GM04503 (cell line): ENCODE measurements around the gene ARHGAP31.

Source experiments
- DNase-seq: peaks from one replicate; pipeline ENCODE4 v3.0.0-alpha.2; 2012; ENCODE audit warnings: low read depth

The ARHGAP31 gene

DNA sequence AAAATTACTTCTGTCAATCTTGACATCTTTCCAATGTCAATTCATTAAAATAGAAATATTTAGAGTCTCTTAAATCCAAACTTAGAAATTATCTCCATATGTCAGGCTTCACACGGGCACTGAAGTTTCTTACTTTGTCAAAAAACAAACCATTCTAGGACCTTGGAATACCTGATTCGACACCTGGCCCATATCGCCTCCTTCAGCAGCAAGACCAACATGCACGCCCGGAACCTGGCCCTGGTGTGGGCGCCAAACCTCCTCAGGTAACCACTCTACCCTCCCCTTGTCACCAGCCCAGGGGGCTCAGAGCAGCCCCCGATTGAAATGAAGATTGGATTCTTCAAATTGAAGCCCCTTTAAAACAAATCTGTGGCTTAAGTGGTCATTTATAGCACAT is 88.0 kb downstream of the ARHGAP31 start:
- DNase-seq = no peak

DNA sequence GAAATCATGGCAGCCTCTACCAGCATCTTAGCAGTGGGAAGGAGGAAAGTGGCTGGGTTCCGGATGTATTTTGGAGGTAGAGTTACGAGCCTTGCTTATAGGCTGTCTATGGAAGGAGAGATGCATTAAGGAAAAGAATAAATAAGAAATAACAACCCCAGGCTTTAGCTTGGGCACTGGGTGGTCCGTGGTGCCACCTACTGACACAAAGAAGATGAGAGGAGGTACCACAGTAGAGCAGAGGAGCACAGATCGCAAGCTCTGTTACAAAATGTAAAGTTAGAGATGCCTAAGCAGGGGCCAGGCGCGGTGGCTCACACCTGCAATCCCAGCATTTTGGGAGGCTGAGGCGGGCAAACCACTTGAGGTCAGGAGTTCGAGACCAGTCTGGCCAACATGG is 94.4 kb downstream of the ARHGAP31 start:
- DNase-seq = no peak

DNA sequence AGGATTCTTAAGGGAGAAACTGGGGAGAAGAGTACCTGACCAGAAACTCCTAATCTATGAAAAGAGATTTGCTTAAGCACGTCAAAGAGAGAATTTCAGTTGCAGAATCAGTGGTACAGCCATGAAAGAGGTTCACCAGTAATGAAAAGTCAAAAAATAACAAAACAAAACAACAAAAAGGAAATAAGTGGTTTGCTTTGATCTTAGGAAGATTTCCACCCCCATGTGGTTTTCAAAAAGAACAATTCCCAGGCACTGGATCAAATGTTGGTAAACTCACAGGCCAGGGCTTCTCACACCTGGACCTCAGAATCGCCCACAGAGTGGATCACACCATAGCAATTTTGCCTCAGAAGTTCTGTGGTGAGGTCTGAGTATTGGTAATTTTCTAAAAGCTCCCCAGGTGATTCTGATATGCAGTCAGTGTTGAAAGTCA is 101.8 kb downstream of the ARHGAP31 start:
- DNase-seq = no peak

- DNase-seq = no peak
Observed at GRCh38 chr3:119396870-119397269, 102.7 kb downstream of the ARHGAP31 start.

GRCh38 chr3:119400466-119400865 is 106.3 kb downstream of the ARHGAP31 start:
- DNase-seq = no peak

GRCh38 chr3:119401069-119401468 is 106.9 kb downstream of the ARHGAP31 start:
- DNase-seq = no peak

DNA sequence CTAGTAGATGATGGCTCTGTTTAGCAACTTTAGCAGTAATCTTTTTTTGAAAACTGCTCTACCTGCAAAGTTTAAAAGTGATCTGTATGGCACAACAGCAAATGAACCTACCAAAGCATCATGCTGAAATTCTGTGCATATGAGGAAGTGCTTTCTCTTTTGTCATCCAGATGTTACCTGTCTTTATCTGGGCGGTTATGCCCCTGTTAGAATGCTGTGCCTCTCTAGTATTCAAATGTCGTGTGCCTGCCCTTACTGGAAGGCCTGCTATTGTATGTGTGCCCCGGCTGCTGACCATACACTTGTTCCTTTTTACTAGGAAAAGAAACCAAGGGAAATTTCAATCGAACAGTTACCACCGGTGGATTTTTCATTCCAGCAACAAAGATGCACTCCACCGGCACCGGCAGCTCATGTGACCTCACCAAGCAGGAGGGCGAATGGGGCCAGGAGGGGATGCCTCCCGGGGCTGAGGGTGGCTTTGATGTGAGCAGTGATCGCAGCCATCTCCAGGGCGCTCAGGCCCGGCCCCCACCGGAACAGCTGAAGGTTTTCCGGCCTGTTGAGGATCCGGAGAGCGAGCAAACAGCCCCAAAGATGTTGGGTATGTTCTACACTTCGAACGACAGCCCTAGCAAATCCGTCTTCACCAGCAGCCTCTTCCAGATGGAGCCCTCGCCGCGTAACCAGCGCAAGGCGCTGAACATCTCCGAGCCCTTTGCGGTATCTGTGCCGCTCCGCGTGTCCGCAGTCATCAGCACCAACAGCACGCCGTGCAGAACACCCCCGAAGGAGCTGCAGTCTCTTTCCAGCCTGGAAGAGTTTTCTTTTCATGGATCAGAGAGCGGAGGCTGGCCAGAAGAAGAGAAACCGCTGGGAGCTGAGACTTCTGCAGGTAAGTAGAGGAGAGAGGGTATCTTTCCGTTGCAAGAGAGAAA is 107.6 kb downstream of the ARHGAP31 start:
- no peak for DNase-seq

DNA sequence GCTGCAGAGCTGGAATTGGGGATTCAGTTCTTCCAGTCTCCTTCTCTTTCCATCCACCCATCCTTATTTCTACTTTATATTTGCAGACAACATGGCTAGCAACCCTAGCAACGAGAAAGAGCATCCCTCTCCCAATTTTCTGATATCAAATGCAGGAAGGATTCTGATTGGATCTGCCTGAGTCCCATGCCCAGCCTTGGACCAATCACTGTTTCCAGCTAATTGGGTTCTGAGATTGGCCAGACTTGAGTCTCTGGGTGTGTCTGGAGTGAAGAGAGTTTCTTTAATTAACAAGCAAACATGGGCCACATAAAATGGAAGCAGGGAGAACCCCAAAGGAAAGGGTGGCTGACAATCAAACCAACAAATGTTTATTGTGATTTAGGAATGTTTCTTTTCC is 108.6 kb downstream of the ARHGAP31 start:
- DNase-seq = no peak

GRCh38 chr3:119403201-119403600 is 109.0 kb downstream of the ARHGAP31 start:
- DNase-seq = no peak

GRCh38 chr3:119405315-119405714 is 111.1 kb downstream of the ARHGAP31 start:
- no peak for DNase-seq

DNA sequence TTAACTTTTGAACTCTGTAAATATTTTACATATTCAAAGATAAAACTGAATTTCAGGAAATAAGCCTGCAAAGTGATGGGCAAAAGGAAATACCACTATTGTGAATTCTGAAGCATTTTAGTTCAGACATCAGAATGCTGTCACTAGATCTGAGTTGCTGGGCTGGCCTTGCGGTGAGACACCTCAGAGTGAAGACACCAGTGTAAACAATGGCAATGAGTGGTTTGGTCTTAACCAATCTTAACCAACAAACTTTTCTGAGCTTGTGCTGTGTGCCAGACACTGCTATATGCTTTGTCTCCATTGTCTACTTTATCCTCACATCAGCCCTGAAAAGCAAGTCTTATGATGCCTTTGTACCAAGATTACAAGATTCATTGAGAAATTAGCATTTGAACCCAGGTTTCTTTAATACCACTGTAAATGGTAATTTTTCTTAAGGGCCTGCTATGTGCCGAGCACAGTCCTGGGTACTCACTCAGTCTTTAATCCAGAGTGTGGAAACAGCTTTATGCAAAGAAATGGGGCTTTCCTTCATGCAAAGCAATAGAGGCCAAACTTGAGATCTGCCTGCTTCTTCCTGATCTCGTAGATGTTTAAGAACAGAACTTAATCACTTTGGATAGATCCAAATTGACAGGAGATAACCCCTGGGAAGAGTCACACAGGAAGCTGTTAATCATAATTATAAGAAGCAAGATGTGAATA is 114.2 kb downstream of the ARHGAP31 start:
- DNase-seq = no peak

- DNase-seq = no peak
Observed at GRCh38 chr3:119409844-119410243, 115.7 kb downstream of the ARHGAP31 start.

GRCh38 chr3:119413603-119414280 is 119.6 kb downstream of the ARHGAP31 start:
- DNase-seq = no peak

DNA sequence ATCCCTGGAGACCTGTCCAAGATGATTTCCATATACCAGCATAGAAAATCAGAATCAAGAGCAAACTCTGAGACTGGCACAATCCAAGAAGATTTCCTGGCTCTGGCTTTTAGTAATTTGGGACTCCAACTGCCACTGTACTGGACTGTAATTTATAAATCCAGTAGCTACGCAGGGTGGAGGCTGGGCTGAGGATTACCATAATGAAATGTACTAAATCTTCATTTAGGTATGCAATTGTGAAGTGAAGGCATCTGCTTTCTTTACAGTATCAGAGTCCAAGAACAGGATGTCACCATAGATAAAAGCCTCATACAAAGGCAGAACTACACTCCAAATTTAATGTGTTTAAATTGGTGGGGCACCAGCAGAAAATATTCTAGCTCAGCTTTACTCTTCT is 122.7 kb downstream of the ARHGAP31 start:
- no peak for DNase-seq

DNA sequence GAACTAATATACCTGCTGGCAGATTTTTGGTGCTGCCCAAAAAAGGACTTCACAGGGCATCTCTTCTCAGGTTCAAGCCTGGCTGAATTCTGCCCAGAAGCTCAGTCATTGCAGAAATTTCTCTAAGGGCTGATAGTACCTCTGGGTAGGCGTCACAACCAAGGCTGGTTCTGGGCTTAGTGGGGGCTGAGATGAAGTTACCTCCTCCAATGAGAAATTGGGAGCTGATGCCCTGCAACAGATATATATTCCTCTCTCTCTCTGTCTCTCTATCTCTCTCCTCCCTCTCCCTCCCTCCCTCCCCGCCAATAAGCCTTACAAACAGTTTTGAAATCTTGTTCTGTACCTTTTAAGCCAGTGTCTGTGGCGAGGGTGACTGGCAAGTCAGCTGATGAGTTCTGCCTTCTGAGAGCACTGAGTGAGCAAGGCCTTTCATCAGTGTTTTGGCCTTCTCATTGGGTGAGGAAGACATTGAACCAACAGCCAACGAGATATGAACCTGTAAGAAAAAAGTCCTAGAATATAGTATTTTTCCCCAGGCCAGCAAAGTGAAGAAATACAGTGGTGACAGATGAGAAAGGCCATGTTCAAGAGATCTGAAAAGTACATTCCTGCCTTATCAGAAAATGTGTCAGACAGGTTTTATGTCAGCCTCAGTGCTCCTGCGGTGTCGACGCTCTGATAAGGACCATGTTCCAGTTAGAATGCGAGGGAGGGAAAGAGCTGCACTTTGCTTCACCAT is 123.8 kb downstream of the ARHGAP31 start:
- no peak for DNase-seq

DNA sequence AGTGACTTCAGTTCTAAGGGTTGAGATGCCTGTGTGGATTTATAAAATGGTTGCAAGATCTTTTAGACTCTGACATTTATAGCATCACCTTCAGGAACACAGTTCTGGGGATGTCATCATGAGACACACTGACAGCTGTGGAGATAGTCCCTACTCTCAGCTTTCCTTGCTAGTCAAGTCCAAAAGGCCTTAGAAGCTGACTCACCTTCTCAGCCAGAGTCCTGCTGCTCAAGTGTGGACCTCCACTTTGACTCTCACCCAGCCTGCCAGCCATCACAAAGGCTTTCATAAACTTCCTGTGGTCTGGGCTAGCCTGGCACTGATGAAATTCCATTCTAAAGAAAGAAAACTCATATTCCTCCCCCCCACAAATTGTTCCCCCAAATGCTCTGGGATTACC is 124.5 kb downstream of the ARHGAP31 start:
- DNase-seq = no peak

GRCh38 chr3:119420196-119420595 is 126.0 kb downstream of the ARHGAP31 start:
- no peak for DNase-seq

- no peak for DNase-seq
Observed at GRCh38 chr3:119427669-119428068, 133.5 kb downstream of the ARHGAP31 start.

DNA sequence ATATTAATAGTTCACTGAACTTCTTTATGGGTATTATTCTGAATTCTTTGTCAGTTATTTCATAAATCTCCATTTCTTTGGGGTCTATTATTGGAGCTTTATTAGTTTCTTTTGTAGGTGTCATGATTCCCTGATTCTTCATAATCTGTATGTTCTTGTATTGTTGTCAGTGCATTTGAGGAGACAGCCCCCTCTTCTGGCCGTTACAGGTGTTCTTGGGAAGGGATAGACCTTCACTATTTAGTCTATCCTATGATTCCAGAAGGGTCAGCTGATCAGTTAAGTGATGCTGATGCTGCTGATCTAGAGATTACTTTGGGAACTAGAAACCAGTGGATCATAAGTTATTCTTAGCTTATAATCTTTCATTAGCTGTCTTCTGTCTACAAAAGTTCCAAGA is 134.4 kb downstream of the ARHGAP31 start:
- DNase-seq = no peak

DNA sequence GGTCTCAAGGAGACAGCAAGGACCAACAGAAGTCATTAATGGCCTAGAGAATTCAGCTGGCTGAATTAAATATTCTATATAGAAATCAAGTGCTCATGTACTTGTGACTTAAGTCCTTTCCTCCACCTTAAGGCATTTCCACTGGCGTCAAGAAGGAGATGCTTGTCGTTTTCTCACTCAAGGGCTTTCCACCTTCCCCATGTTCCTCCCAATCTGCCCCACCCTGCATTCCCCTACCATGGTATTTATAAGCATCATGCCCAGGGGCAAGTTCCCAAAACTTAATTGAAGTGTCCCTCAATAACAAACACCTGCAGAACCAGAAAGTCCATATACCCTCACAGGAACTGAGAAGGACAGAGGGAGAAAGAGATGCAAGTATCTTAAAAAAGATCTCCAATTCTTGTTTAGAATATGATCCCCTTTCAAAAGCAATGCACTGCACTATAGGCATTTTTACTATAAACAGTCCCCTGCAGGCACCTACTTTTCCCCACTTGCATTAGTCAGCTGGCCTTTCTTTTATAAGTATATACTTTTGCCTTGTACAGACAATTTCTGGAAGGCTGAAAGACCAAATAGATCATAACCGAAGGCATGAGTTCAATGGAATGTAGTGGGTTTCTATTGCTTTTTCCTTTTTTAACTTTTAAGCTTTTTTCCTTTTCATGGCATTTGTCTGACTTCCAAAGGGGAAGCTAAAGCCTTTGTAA is 139.6 kb downstream of the ARHGAP31 start:
- DNase-seq = no peak

GRCh38 chr3:119434703-119435102 is 140.5 kb downstream of the ARHGAP31 start:
- DNase-seq = no peak
